Fibroblast of lung (primary cell): ENCODE data around the gene TMEM258. TPM values are rescaled to one million over a fixed set of nuclear protein-coding genes. Genes with fewer than 3 reads are reported as not detected.

Experiments
- DNase-seq, 2 donors: peaks; one replicate each; pipeline versions ENCODE4 v3.0.0 to v3.0.0-alpha.2; 2010; ENCODE audit warnings: low read depth in 2 of 2
- H2AFZ ChIP-seq: 2 replicates; pipeline ENCODE4 v1.5.1; 2012; ENCODE audit warnings: low read length, control low read depth, inconsistent platforms
- H3K27ac ChIP-seq: 2 replicates; pipeline ENCODE4 v1.5.1; 2011; ENCODE audit warnings: low read length, control low read depth; ENCODE audit not compliant: insufficient read depth
- H3K27me3 ChIP-seq: 2 replicates; pipeline ENCODE4 v1.5.1; 2011; ENCODE audit warnings: mild to moderate bottlenecking, low read length; ENCODE audit not compliant: control insufficient read depth, insufficient read depth
- H3K36me3 ChIP-seq: 2 replicates; pipeline ENCODE4 v1.5.1; 2011; ENCODE audit warnings: low read length; ENCODE audit not compliant: control insufficient read depth, insufficient read depth
- H3K4me1 ChIP-seq: 2 replicates; pipeline ENCODE4 v1.5.1; 2011; ENCODE audit warnings: low read length; ENCODE audit not compliant: control insufficient read depth, insufficient read depth; ENCODE audit errors: extremely low read depth
- H3K4me2 ChIP-seq: 2 replicates; pipeline ENCODE4 v1.5.1; 2011; ENCODE audit warnings: low read length, control low read depth; ENCODE audit not compliant: insufficient read depth; ENCODE audit errors: extremely low read depth
- H3K4me3 ChIP-seq, 4 experiments: fragments of 200-600 bp in 1 of 4; sonication (generic) in 1 of 4; replicated peaks in 1 of 4; 2 replicates each; pipeline ENCODE4 v1.5.1; 2011 to 2016; ENCODE audit warnings: low read length in 4 of 4, low read depth in 3 of 4, mild to moderate bottlenecking in 3 of 4, control low read depth in 2 of 4, inconsistent platforms in 1 of 4, mixed read lengths in 1 of 4; ENCODE audit not compliant: insufficient read depth in 1 of 4; ENCODE audit errors: control extremely low read depth in 1 of 4
- H3K79me2 ChIP-seq: 2 replicates; pipeline ENCODE4 v1.5.1; 2012; ENCODE audit warnings: mild to moderate bottlenecking, low read length, inconsistent platforms; ENCODE audit not compliant: control insufficient read depth, insufficient read depth
- H3K9ac ChIP-seq: 2 replicates; pipeline ENCODE4 v1.5.1; 2011; ENCODE audit warnings: mild to moderate bottlenecking, low read length, control low read depth; ENCODE audit not compliant: insufficient read depth
- H3K9me3 ChIP-seq: 2 replicates; pipeline ENCODE4 v1.5.1; 2012; ENCODE audit warnings: low read depth, low read length; ENCODE audit not compliant: control insufficient read depth, insufficient read depth
- H4K20me1 ChIP-seq: 2 replicates; pipeline ENCODE4 v1.5.1; 2011; ENCODE audit warnings: low read length; ENCODE audit not compliant: control insufficient read depth, insufficient read depth; ENCODE audit errors: extremely low read depth
- EZH2 ChIP-seq: IDR thresholded peaks from 2 replicates; pipeline ENCODE4 v1.5.1; 2012; ENCODE audit warnings: low read length, control low read depth, mild to moderate bottlenecking; ENCODE audit errors: missing control alignments
- polyA plus RNA-seq, 2 donors: library from polyadenylated mRNA; depleted of rRNA in 1 of 2; stranded (reverse) in 1 of 2; unstranded in 1 of 2; fragments of >200 nt; gene quantifications; 2 replicates each; pipeline ENCODE4 v1.2.1, GENCODE V29; 2011 to 2012; ENCODE audit warnings: missing spikeins in 1 of 2
- total RNA-seq: library from RNA; depleted of rRNA; stranded (reverse); fragments of >200 nt; gene quantifications from 2 replicates; pipeline ENCODE4 v1.2.1, GENCODE V29; 2014
- TF ChIP-seq, protein P1 (sequence below), 2 donors: IDR thresholded peaks in 1 of 2; conservative IDR thresholded peaks in 1 of 2; 1 replicate in 1 of 2; 2 replicates in 1 of 2; pipeline ENCODE4 v1.5.1; 2011 to 2012; ENCODE audit warnings: low read length in 2 of 2, control low read depth in 1 of 2, inconsistent platforms in 1 of 2, low read depth in 1 of 2, mild to moderate bottlenecking in 1 of 2

TMEM258 gene
- total and polyA plus RNA-seq, 2 donors (not counting 1 experiment from before 2014, with no cell fraction given): 173 to 245 TPM

DNA sequence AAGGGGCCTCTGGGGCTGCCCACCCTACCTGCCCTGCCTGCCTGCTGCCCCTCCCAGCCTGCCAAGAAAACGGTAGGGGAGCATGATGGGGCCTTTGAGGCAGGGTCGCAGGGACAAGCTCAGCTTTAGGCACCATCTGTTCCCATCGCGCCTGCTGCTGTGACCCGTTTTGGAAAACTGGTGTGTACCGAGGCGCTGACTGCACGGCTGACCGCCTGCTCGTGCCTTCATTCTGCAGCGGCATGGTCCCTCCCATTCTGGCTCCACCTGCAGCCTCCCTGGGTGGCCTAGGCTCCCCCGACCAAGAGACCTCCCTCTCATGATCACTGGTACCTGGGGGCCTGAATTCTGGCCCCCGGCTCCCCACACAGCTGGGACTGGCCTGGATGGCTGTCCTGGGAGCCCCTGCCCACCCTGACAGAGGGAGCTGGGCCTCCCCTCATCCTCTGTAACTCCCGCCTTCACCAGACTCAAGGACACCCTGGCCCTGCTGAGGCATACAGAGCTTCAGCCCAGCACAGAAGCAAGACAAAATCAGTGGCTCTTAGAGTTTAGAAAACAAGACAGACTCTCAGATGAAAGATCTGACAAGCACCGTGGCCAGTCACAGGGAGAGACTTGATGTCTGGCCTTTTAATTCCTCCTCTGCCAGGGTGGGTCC is 46.5 kb downstream of the TMEM258 start:
- Histone ChIP-seq H3K4me2 (no peak overlapping the region), H3K4me1 (no peaks in the 10 kb centered on the region), H3K36me3 (no peaks in the 10 kb centered on the region), H3K27me3 (no peaks in the 10 kb centered on the region), H3K4me3 (no peak overlapping the region), H3K79me2 (no peaks in the 10 kb centered on the region), H2AFZ (no peak overlapping the region), H3K9ac (no peak overlapping the region), H3K27ac (no peak overlapping the region), H3K9me3 (no peaks in the 10 kb centered on the region), H4K20me1 (no peaks in the 10 kb centered on the region)
- no peak for DNase-seq
- no peak for TF ChIP-seq EZH2
- TF ChIP-seq, protein P1, sequence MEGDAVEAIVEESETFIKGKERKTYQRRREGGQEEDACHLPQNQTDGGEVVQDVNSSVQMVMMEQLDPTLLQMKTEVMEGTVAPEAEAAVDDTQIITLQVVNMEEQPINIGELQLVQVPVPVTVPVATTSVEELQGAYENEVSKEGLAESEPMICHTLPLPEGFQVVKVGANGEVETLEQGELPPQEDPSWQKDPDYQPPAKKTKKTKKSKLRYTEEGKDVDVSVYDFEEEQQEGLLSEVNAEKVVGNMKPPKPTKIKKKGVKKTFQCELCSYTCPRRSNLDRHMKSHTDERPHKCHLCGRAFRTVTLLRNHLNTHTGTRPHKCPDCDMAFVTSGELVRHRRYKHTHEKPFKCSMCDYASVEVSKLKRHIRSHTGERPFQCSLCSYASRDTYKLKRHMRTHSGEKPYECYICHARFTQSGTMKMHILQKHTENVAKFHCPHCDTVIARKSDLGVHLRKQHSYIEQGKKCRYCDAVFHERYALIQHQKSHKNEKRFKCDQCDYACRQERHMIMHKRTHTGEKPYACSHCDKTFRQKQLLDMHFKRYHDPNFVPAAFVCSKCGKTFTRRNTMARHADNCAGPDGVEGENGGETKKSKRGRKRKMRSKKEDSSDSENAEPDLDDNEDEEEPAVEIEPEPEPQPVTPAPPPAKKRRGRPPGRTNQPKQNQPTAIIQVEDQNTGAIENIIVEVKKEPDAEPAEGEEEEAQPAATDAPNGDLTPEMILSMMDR (conservative IDR thresholded peaks at IDR 0.05 in 1 of 2, IDR thresholded peaks at IDR 0.05 in 1 of 2; ENCODE audit: low read depth in 1 of 2, low read length in 2 of 2): no peak

GRCh38 chr11:61744609-61745156 is 47.7 kb downstream of the TMEM258 start:
- Histone ChIP-seq H3K4me3 (no peak overlapping the region), H3K9me3 (no peaks in the 10 kb centered on the region), H4K20me1 (no peaks in the 10 kb centered on the region), H3K36me3 (no peaks in the 10 kb centered on the region), H2AFZ (no peak overlapping the region), H3K79me2 (no peaks in the 10 kb centered on the region), H3K27ac (no peak overlapping the region), H3K9ac (no peak overlapping the region), H3K4me1 (no peaks in the 10 kb centered on the region), H3K4me2 (no peak overlapping the region), H3K27me3 (no peaks in the 10 kb centered on the region)
- no peak for DNase-seq
- TF ChIP-seq EZH2: no peak
- TF ChIP-seq, protein P1 (conservative IDR thresholded peaks at IDR 0.05 in 1 of 2, IDR thresholded peaks at IDR 0.05 in 1 of 2; ENCODE audit: low read depth in 1 of 2, low read length in 2 of 2): no peak

DNA sequence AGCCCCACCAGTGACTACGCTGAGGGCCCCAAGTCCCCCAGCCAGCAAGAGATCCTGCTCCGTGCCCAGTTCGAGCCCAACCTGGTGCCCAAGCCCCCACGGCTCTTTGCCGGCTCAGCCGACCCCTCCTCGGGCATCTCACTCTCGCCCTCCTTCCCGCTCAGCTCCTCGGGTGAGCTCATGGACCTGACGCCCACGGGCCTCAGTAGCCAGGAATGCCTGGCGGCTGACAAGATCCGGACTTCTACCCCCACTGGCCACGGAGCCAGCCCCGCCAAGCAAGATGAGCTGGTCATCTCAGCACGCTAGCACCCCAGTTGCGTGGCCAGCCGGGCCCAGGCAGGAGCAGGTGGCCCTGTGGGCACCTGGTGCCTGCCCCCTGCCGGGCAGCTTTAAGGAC is 48.2 kb downstream of the TMEM258 start:
- Histone ChIP-seq H3K9me3 (no peaks in the 10 kb centered on the region), H3K79me2 (no peaks in the 10 kb centered on the region), H3K27ac (no peak overlapping the region), H3K4me1 (no peaks in the 10 kb centered on the region), H3K9ac (no peak overlapping the region), H3K4me2 (no peak overlapping the region), H3K27me3 (no peaks in the 10 kb centered on the region), H3K4me3 (no peak overlapping the region), H4K20me1 (no peaks in the 10 kb centered on the region), H2AFZ (no peak overlapping the region), H3K36me3 (no peaks in the 10 kb centered on the region)
- peak in 1 of 2 donors; percentile 72 for DNase-seq
- no peak for TF ChIP-seq EZH2
- TF ChIP-seq, protein P1 (conservative IDR thresholded peaks at IDR 0.05 in 1 of 2, IDR thresholded peaks at IDR 0.05 in 1 of 2; ENCODE audit: low read depth in 1 of 2, low read length in 2 of 2): no peak
